HUES6 (cell line): ENCODE results near the gene LSR.
A peak's percentile ranks its signal among the peaks of the same experiment; 100 is the strongest.
"Not testable (repeated sequence)": the region's sequence is repeated elsewhere in the genome, so short reads cannot be mapped to it uniquely, and the experiment has no call there.

ENCODE experiments used
- H3K27ac ChIP-seq: 2 replicates; pipeline ENCODE4 v1.7.0; 2013; ENCODE audit warnings: low read depth, mild to moderate bottlenecking, low read length, inconsistent platforms
- H3K27me3 ChIP-seq: 2 replicates; pipeline ENCODE4 v1.6.1; 2013; ENCODE audit warnings: low read length; ENCODE audit not compliant: control insufficient read depth, insufficient read depth
- H3K36me3 ChIP-seq: 2 replicates; pipeline ENCODE4 v1.6.1; 2013; ENCODE audit warnings: low read length; ENCODE audit not compliant: control insufficient read depth, insufficient read depth
- H3K4me1 ChIP-seq: 2 replicates; pipeline ENCODE4 v1.6.1; 2013; ENCODE audit warnings: low read length; ENCODE audit not compliant: control insufficient read depth, insufficient read depth
- H3K4me3 ChIP-seq: 2 replicates; pipeline ENCODE4 v1.5.1; 2013; ENCODE audit warnings: low read depth, low read length
- H3K9ac ChIP-seq: one replicate; pipeline ENCODE4 v1.6.1; 2013; ENCODE audit warnings: mild to moderate bottlenecking, low read length
- H3K9me3 ChIP-seq: 2 replicates; pipeline ENCODE4 v1.6.1; 2013; ENCODE audit warnings: low read depth, low read length; ENCODE audit not compliant: control insufficient read depth, insufficient read depth

Gene LSR

DNA sequence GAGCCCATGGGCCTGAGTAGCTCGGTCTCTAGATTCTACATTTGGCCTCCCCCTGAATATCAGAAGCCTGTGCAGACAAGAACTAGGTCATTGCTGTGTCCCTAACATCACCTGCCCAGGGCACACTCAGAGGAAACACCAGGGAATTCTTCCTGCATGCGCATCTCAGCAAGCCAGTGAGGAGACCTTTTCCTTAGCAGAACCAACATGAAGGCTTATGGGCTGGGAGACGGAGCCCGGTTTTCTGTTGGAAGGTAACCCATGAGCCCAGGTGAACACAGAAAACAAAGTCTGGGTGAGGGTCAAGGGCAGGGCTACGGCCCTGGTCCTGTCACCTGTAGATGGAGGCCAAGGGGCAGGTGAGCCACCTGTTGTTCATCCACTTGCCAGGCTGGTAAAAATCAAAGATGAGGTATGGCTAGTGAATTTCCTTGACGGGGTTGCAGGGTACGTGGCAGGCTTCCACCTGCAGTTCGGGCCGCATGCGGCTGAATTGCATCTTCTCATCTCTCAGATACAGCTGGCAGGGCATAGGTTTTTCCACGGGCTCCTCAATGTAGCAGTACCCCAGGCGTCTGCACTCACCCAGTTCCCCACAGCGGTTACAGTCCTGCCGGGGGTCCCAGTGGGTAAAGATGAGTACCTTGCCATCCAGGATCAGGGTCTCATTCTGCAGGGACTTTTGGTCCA lies 16.7 kb upstream of the LSR start:
- Histone ChIP-seq H3K4me3 (no peak overlapping the region), H3K27ac (no peak overlapping the region), H3K9me3 (peaks cover 7% of the 10 kb centered on the region; the same call in 1 of the 2 replicates), H3K36me3 (no peaks in the 10 kb centered on the region), H3K4me1 (peaks cover 3% of the 10 kb centered on the region; the same call in 1 of the 2 replicates), H3K9ac (no peak overlapping the region), H3K27me3 (no peaks in the 10 kb centered on the region)

DNA sequence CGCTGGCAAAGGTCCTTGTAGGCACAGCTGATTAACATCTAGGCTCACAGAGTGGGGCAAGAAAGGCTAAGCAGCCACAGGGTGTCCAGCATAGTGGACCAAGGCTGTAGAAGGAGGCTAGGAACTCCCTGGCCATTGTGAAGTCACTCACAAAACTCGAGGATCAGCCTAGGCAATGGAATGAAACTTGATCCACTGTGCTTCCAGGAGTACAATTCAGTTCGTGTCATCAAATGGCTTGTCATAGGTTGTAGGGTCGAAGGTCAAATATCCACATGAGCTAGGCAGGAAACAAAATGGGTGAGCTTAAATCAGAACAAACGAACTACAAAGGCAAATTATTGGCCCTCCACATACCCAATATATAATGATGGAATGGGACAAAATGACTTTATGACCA lies 15.9 kb upstream of the LSR start:
- no peaks in the 10 kb centered on the region for H3K27me3 ChIP-seq
- H3K4me1 ChIP-seq: peaks cover 2% of the 10 kb centered on the region; the same call in 1 of the 2 replicates
- no peak overlapping the region for H3K9ac ChIP-seq
- H3K27ac ChIP-seq: no peak overlapping the region
- H3K9me3 ChIP-seq: peaks cover 7% of the 10 kb centered on the region; the same call in 1 of the 2 replicates
- H3K36me3 ChIP-seq: no peaks in the 10 kb centered on the region
- no peak overlapping the region for H3K4me3 ChIP-seq

DNA sequence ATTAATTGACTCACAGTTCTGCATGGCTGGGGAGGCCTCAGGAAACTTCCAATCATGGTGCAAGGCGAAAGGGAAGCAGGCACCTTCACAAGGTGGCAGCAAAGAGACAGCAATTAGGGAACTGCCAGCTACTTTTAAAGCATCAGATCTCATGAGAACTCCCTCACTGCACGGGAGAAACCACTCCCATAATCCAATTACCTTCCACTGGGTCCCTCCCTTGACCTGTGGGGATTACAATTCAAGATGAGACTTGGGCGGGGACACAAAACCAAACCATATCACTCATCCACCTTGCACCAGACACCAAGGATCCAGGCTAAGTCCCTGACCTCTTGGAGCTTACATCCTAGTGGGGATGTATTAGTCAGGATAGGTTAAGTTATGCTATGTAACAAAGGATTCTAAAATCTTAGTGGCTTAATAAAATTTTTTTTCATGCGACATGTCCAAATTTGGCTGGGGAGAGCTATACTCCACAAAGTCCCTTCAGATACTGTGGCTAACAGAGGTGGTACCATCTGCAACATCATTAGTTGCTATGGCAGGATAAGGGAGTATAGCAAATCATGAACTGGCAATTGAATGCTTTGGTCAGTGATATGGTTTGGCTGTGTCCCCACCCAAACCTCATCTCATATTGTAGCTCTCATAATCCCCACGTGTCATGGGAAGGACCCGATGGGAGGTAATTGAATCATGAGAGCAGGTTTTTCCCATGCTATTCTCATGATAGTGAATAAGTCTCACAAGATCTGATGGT lies 12.0 kb upstream of the LSR start:
- Histone ChIP-seq H3K27me3 (no peaks in the 10 kb centered on the region), H3K4me3 (no peak overlapping the region), H3K4me1 (no peaks in the 10 kb centered on the region), H3K9ac (no peak overlapping the region), H3K36me3 (no peaks in the 10 kb centered on the region), H3K9me3 (peaks cover 15% of the 10 kb centered on the region), H3K27ac (no peak overlapping the region)

DNA sequence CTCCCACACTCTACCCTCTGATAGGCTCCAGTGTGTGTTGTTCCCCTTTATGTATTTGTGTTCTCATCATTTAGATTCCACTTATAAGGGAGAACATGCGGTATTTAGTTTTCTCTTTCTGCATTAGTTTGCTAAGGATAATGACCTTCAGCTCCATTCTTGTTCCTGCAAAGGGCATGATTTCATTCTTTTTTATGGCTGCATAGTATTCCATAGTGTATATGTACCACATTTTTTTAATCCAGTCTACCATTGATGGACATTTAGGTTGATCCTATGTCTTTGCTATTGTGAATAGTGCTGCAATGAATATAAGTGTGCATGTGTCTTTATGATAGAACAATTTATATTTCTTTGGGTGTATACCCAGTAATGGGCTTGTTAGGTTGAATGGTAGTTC lies 9.2 kb upstream of the LSR start:
- H3K36me3 ChIP-seq, H3K27me3 ChIP-seq, H3K4me1 ChIP-seq, H3K4me3 ChIP-seq, H3K9ac ChIP-seq, H3K27ac ChIP-seq: not testable (repeated sequence)
- peaks cover 13% of the 10 kb centered on the region for H3K9me3 ChIP-seq

DNA sequence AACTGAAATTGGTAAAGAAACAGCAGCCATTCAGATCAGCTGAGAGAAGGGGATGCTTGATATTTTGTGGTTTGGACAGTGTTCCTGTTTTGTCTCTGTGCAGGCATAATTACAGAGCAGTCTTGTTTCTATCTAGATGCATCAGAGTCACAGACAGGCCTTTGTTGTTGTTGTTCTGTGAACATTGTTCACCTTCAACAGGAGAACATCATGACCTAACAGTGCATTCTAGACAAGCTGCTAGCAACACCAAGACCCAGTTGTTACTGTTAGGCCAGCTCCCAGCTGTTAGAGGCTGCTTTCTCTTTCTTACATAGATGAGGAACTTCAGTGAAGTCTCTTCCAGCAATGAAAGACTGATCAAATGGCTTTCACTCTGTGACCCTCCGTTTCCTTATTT lies 8.5 kb upstream of the LSR start:
- Histone ChIP-seq H3K9me3 (peaks cover 12% of the 10 kb centered on the region), H3K36me3 (no peaks in the 10 kb centered on the region), H3K4me3 (no peak overlapping the region), H3K9ac (no peak overlapping the region), H3K4me1 (no peaks in the 10 kb centered on the region), H3K27me3 (no peaks in the 10 kb centered on the region), H3K27ac (no peak overlapping the region)

DNA sequence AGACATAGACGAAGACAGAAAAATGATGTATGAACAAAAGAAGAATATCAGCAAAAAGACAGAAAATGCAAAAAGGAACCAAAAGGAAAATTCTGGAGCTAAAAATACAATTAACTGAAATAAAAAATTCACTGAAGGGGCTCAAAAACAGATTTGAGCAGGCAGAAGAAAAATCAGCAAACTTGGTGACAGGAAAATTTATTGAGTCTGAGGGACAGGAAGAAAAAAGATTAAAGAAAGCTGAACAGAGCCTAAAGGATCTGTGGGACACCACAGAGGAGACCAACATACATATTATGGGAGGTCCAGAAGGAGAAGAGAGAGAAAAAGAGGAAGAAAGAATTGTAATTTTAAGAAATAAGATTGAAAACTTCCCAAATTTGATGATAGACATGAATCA lies 7.4 kb upstream of the LSR start:
- H3K4me3 ChIP-seq: no peak overlapping the region
- H3K27me3 ChIP-seq: no peaks in the 10 kb centered on the region
- H3K9ac ChIP-seq: no peak overlapping the region
- H3K36me3 ChIP-seq: no peaks in the 10 kb centered on the region
- peaks cover 12% of the 10 kb centered on the region for H3K9me3 ChIP-seq
- H3K4me1 ChIP-seq: no peaks in the 10 kb centered on the region
- H3K27ac ChIP-seq: no peak overlapping the region

DNA sequence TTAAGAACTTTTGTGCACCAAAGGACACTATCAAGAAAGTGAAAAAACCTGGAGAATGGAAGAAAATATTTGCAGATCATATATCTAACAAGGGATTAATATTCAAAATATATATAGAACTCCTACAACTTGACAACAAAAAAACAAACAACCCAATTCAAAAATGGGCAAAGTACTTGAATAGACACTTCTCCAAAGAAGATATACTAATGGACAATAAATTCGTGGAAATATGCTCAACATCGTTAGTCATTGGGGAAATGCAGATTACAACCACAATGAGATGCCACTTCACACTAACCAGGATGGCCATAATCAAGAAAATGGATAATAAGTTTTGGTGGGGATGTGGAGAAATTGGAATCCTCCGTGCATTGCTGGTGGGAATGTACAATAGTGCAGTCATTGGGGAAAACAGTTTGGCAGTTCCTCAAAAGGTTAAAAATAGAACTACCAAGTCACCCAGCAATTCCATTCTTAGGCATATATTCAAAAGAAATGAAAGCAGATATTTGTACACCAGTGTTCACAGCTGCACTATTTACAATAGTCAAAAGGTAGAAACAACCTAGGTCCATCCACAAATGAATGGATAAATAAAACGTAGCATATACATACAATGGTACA lies 2.2 kb upstream of the LSR start:
- H3K36me3 ChIP-seq: peaks cover 16% of the 10 kb centered on the region
- no peaks in the 10 kb centered on the region for H3K27me3 ChIP-seq
- no peak overlapping the region for H3K27ac ChIP-seq
- H3K4me1 ChIP-seq: peaks cover 9% of the 10 kb centered on the region
- H3K4me3 ChIP-seq: no peak overlapping the region
- H3K9ac ChIP-seq: no peak overlapping the region
- no peaks in the 10 kb centered on the region for H3K9me3 ChIP-seq

DNA sequence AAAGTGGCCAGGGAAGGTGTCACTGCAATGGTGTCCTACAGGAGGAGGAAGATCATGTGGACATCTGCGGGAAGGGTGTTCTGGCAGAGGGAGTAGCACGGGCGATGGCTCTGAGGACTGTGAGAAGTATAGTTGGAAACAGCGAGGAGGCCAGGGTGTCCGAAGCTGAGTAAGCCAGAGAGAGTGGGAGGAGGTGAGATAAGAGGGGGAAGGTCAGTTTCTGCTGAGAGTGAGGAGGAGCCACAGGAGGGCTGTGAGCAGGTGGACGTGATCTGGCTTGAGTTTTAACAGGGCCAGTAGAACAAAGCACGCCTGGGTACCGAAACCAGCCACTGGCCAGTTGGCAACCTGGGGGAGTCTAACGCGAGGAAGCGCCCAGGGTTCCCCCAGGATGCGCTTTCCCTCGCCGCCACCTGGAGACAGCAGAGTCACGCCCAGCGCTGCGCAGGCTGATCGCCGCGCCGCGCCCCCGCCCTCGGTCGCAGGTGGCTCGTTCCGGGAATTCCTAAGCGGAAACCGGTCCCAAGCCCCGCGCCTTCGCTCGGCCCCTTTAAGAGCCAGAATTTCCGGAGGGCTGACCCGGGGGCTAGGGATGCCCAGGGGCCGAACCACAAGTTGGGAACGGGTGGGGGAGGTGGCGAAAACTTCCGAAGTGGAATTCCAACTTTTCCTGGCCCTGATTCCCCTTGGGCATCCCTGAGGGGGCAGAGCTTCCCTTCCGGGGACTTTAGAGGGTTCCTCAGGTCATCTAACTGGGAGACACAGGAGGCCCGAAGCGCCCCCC lies 1.1 kb upstream of the LSR start:
- Histone ChIP-seq H3K4me3 (peak overlapping the region; percentile 68), H3K27me3 (no peaks in the 10 kb centered on the region), H3K36me3 (peaks cover 20% of the 10 kb centered on the region), H3K9me3 (no peaks in the 10 kb centered on the region), H3K27ac (peak overlapping the region; percentile 96), H3K4me1 (peaks cover 9% of the 10 kb centered on the region), H3K9ac (peak overlapping the region; percentile 92)

DNA sequence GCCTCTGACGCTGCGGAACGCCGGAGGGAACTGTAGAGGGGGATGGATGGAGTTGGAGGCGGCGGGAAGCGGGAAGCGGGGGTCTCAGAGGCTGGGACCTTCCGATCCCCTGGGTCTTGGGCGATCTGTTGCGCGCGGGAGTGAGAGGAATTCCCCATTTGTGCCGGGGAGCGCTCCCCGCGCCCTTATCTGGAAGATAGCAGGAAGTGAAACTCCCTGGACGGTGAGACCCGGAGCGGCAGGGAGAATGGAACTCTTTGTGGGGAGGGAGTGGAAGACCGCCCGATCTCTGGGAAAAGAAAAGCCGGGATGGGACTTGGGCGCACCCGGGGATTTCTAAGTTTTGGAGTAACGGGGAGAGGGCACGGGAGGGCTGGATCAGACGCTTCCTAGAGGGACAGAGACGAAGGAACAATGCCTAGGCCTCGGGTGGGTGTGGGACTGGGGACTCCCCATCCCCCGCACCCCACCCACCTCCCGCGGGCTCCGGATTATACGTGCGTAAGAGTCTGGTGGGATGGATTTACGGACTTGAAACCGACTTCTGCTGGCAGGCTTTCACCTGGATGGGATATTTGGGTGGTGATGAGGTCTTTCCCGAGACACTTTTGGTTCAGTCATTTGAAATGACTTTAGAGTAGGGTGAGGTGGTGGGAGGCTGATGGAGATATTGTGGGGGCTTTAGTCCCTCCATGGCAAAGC lies 495 bp downstream of the LSR start:
- Histone ChIP-seq H3K9ac (peak overlapping the region; percentile 92), H3K36me3 (peaks cover 32% of the 10 kb centered on the region), H3K27me3 (no peaks in the 10 kb centered on the region), H3K4me1 (peaks cover 17% of the 10 kb centered on the region), H3K4me3 (peak overlapping the region; percentile 68), H3K9me3 (no peaks in the 10 kb centered on the region), H3K27ac (peak overlapping the region; percentile 96)

DNA sequence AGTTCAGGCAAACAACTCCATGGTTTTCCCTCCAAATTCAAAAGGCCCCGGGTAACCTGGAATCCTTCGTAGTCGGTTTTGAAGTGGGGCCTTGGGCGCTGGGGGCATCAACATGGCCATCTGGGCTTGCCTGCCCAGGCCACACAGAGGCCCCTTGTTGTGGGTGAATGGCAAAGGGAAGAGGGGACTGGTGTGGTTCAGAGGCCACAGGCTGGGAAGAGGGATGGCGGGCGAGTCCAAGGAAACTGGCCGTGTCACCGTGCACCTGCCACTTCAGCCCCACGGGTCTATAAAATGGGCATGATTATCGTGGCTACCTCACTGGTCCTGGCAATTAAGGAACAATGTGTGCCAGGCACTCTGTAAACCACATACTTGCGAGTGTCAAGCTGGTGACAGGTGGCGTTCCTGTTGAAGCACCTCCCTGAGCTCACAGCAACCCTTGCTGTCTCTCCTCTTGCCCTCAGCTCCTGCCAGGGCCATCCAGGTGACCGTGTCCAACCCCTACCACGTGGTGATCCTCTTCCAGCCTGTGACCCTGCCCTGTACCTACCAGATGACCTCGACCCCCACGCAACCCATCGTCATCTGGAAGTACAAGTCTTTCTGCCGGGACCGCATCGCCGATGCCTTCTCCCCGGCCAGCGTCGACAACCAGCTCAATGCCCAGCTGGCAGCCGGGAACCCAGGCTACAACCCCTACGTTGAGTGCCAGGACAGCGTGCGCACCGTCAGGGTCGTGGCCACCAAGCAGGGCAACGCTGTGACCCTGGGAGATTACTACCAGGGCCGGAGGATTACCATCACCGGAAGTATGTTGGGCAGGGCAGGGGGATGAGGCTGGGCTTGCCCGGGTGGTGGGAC lies 1.3 kb downstream of the LSR start:
- peak overlapping the region; percentile 92 for H3K9ac ChIP-seq
- peaks cover 40% of the 10 kb centered on the region for H3K36me3 ChIP-seq
- H3K9me3 ChIP-seq: no peaks in the 10 kb centered on the region
- H3K4me3 ChIP-seq: peak overlapping the region; percentile 68
- no peaks in the 10 kb centered on the region for H3K27me3 ChIP-seq
- no peak overlapping the region for H3K27ac ChIP-seq
- H3K4me1 ChIP-seq: peaks cover 19% of the 10 kb centered on the region
